C4-2B (cell line): ENCODE results near the gene PRKCH.

Source experiments
- H3K27ac ChIP-seq: fragments of 450-650 bp; 2 replicates; pipeline ENCODE4 v1.5.1; 2017
- ZFX ChIP-seq: fragments of 450-650 bp; IDR thresholded peaks from 2 replicates; pipeline ENCODE4 v1.6.1; 2017
- TF ChIP-seq, protein P1 (sequence below): fragments of 450-650 bp; conservative IDR thresholded peaks from 2 replicates; pipeline ENCODE4 v1.5.1; 2017; ENCODE audit warnings: mild to moderate bottlenecking

PRKCH gene

DNA sequence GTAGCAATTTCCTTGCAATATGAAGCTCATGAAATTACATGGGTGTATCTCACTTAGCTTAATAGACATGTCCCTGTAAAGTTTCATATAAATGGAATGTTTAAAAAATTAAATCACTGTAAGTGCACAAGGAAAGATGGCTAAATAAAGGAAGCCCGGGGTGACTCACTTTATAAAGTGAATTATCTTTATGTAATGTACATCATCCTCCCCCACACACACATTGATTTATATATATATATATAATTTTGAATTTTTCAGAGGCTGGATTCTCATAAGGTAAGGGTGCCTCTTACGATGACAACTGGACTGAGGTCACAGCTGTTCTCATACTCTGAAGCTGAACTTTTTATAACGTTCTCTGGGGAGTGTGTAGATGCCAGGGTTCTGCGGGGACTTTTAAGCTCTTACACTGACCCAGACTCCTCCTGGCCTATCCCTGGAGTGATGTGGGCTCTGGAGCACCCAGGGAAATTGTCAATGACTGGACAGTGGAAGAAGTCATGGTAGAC is 265.2 kb downstream of the PRKCH start:
- H3K27ac ChIP-seq = no peak overlapping the region
- no peak for TF ChIP-seq ZFX
- TF ChIP-seq, protein P1, sequence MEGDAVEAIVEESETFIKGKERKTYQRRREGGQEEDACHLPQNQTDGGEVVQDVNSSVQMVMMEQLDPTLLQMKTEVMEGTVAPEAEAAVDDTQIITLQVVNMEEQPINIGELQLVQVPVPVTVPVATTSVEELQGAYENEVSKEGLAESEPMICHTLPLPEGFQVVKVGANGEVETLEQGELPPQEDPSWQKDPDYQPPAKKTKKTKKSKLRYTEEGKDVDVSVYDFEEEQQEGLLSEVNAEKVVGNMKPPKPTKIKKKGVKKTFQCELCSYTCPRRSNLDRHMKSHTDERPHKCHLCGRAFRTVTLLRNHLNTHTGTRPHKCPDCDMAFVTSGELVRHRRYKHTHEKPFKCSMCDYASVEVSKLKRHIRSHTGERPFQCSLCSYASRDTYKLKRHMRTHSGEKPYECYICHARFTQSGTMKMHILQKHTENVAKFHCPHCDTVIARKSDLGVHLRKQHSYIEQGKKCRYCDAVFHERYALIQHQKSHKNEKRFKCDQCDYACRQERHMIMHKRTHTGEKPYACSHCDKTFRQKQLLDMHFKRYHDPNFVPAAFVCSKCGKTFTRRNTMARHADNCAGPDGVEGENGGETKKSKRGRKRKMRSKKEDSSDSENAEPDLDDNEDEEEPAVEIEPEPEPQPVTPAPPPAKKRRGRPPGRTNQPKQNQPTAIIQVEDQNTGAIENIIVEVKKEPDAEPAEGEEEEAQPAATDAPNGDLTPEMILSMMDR = no peak

DNA sequence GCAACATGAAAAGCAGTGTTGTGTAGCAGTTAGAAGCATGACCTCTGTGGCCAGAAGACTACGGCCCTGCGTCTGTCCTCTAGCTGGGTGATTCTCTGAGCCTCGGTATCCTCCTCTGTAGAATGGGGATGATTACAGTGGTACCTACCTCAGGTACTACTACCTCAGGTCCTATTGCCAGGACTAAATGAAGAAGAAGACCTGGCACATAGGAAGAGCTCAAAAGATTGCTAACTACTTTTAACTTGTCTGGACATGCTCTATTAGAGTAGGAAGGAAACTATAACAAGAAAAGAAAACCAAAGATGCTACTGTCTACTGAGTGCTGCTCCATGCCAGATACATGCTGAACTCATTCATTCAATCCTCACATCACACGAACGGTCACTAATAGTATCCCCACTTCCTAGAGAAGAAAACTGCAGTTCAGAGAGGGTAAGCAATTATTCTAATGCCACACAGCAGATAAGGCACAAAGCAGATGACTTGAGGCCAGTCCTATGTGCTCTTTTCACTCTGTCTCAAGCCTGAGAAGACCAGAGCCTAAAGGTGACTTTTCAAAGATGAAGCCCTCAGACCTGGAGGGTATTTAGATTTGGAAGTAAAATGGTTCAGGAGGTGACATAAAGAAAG is 265.8 kb downstream of the PRKCH start:
- H3K27ac ChIP-seq = no peak overlapping the region
- no peak for TF ChIP-seq ZFX
- TF ChIP-seq, protein P1 = no peak

DNA sequence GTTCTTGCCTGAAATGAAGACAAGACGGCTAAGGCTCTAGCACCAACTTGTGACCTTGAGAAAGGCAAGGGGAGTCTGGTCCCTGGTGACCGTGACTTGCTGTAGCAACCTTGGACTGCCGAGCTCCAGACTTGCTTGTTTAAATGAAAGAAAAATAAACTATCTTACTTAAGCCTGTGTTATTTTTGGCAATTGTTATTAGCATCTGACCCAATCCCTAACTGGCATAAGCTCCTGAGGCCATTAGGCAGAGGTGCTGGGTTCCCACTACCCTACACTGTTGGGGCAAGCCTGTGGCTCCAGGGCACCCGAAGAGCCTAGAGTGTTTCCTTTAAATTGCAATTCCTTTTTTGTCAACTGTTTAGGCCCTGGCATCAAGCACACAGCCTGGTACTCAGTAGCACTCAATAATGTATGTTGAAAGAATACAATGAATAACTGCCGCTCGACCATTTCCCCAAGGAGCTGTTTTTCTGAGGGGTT is 267.1 kb downstream of the PRKCH start:
- TF ChIP-seq, protein P1 = no peak
- no peak for TF ChIP-seq ZFX
- no peak overlapping the region for H3K27ac ChIP-seq

DNA sequence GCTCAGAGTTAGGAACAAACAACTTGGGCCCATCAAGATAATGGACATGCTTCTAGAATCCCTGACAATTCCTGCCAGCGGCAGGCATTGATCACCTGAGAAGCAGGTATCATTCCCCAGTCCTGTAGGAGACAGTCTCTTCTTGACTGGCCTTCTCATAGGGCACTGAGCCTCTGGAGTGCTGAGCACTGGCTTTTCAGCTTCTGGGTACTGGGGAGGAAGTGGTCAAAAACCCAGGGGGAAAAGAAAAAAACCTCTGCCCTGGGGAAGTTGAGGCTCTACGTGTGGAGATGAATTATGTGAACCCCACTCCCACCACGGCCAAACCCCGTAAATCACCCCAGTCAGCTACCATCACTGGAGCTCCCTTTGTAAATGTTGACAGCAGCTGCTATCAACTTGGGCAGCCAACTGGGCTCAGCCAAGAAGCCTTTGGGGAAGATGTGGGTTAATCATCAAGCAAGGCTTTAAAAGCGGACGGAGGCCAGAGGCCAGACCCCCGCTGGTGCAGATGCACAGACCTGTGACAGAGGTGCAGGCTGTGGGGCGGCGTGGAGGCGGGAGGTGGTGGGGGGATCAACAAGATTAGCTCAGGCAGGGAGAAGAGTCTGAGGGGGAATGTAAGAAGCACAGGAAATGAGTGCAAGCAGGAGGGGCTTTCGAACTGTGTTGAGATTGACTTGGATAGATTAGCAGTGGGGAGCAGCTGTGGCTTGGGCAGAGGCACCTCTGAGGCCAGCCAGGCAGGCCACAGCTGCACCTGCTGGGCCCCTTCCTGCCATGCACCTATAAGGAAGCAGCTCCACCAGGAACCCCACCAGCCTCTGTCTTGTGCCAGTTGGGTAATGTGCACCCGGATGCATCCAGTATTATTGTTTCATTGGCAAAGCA is 268.6 kb downstream of the PRKCH start:
- no peak overlapping the region for H3K27ac ChIP-seq
- TF ChIP-seq, protein P1 = no peak
- no peak for TF ChIP-seq ZFX

DNA sequence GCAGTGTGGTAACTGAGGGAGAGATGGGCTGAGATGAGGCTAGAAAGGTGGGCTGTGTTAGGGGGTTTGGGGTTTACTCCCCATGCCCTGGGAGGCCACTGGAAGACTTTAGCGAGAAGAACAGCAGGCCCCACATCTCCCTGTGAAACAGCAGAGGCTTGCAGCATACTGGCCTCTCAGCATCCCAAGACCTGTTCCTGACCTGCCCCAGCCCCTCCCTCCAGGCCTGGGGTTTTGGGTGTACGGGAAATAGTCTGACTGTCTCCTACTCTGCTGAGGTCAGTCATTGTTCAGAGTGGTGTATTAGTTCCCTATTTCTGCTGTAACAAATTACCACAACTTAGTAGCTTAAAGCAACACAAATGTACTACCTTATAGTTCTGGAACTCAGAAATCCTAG is 270.5 kb downstream of the PRKCH start:
- no peak for TF ChIP-seq ZFX
- TF ChIP-seq, protein P1 = no peak
- H3K27ac ChIP-seq = no peak overlapping the region

DNA sequence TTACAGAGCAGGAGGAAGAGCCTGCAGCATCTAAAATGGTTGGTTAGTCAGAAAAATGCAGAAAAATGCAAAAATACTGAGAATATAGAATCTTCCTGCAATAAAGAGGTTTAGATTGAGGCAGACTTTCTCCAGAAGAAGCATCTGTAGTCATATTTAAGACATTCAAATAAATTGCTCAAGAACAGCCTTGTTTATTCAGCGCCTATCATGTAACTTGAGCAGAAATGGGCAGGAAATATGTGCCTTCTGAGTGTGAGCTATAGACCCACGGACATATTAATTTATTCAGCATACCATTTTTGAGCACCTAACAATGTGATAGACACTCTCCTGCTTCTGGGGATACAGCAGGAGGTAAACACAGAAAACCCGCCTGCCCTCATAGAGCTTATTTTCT is 272.0 kb downstream of the PRKCH start:
- no peak for TF ChIP-seq ZFX
- TF ChIP-seq, protein P1 = no peak
- no peak overlapping the region for H3K27ac ChIP-seq

DNA sequence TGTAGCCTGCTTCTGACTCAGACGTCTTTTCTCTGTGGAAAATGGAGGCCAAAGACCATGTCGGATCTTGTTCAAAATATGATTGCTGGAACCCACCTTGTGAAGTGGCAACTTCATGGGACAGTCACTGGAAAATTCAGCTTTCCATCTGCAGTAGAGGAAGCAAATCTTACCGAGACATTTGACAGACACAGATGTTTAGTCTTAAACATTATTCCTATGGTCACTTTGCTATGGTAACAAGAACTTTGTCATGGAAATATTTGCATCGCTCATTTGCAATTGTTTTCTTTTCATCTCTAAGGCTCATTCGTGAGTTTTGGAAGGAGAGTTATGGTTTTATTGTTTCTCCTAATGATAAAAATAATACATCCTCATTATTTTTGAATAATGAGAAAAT is 275.6 kb downstream of the PRKCH start:
- no peak overlapping the region for H3K27ac ChIP-seq
- TF ChIP-seq ZFX = no peak
- TF ChIP-seq, protein P1 = no peak
